ENCODE data around the gene CNTNAP5. TPM values are rescaled to one million over a fixed set of nuclear protein-coding genes. Genes with fewer than 3 reads are reported as not detected.

The CNTNAP5 gene
- total and polyA plus RNA-seq, 2 of the 8 experiments (the other 6 are each of a cell fraction or from before 2014, with no cell fraction given) = 0.11 to 0.76 TPM

DNA sequence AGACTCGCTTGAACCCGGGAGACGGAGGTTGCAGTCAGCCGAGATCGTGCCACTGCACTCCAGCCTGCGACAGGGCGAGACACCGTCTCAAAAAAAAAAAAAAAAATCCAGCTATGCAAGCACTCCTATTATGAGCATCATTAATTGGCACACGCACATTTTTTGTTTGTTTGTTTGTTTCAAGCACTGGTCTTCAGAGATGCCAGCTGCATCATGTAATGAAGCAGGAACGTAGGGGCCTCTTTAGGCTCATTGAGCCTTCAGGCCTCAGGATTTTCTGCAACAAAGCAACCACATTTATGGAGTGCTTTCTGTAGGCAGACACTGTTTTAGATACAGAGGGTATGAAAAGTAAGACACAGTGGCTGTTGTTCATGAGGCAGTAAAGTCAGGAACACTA, 585.8 kb downstream of the CNTNAP5 start:
- H3K56ac ChIP-seq (replicated peaks; ENCODE audit: insufficient read length, low read depth, low read length) = no peak overlapping the region
- H3K4ac ChIP-seq (replicated peaks; ENCODE audit: insufficient read length, low read depth, low read length) = peak overlapping the region; percentile 65
- H2BK12ac ChIP-seq (ENCODE audit: low read depth, low read length) = peak overlapping the region; percentile 71; the same call in 1 of the 2 replicates
- peak overlapping the region; percentile 55 for H2BK120ac ChIP-seq (replicated peaks; ENCODE audit: low read depth, low read length)
- DNase-seq (ENCODE audit: low read depth in 1 of 2, low spot score in 2 of 2) (no peak), FAIRE-seq (no peak)
- peak overlapping the region; percentile 26; the same call in 1 of the 2 replicates for H2BK5ac ChIP-seq (ENCODE audit: low read depth, low read length)
- no peak overlapping the region for H3K27ac ChIP-seq (ENCODE audit: low read depth, low read length)
- H3K23ac ChIP-seq (ENCODE audit: insufficient read length) = no peak overlapping the region
- TF ChIP-seq SIRT6 (IDR thresholded peaks at IDR 0.05; ENCODE audit: low read length) (no peak), SUZ12 (IDR thresholded peaks at IDR 0.05; ENCODE audit: low read length) (no peak), SRF (IDR thresholded peaks at IDR 0.05; ENCODE audit: low read depth, low read length) (no peak), POU5F1 (IDR thresholded peaks at IDR 0.05; ENCODE audit: low read depth, low read length) (no peak), BRCA1 (IDR thresholded peaks at IDR 0.05; ENCODE audit: low read depth, low read length) (no peak), BCL11A (IDR thresholded peaks at IDR 0.05; ENCODE audit: low read depth in 2 of 2, low read length in 2 of 2) (no peak)
- H3K79me2 ChIP-seq (ENCODE audit: control insufficient read depth in 1 of 2, insufficient read depth in 2 of 2, low read length in 2 of 2) = no peaks in the 10 kb centered on the region
- H3K27me3 ChIP-seq (replicated peaks in 1 of 4; ENCODE audit: control insufficient read depth in 3 of 4, extremely low read depth in 1 of 4, insufficient read depth in 3 of 4, low read length in 3 of 4) = no peaks in the 10 kb centered on the region
- H3K36me3 ChIP-seq (ENCODE audit: control insufficient read depth in 2 of 4, insufficient read depth in 4 of 4, low read length in 3 of 4) = no peaks in the 10 kb centered on the region
- H3K14ac ChIP-seq (ENCODE audit: insufficient read length) = no peak overlapping the region
- no peak overlapping the region for H2AK5ac ChIP-seq (ENCODE audit: low read depth, low read length)
- H3K9me3 ChIP-seq (ENCODE audit: insufficient read depth in 2 of 2, low read depth in 1 of 2, low read length in 1 of 2) = no peaks in the 10 kb centered on the region
- H3K23me2 ChIP-seq (ENCODE audit: low read depth, low read length) = no peaks in the 10 kb centered on the region
- H4K8ac ChIP-seq (ENCODE audit: extremely low read depth, insufficient read depth, low read length) = no peak overlapping the region
- no peak overlapping the region for H3K18ac ChIP-seq (ENCODE audit: extremely low read depth, low read length)
- H3K4me2 ChIP-seq (ENCODE audit: insufficient read depth in 1 of 2, low read depth in 2 of 2, low read length in 2 of 2) = no peak overlapping the region; a peak in 1 of 4 replicates
- H4K91ac ChIP-seq (replicated peaks; ENCODE audit: insufficient read length, low read length) = peak overlapping the region; percentile 61
- ChIA-PET CTCF (ENCODE audit: partially characterized antibody) (interaction anchor here (0.6 to 0.7 kb wide), 2 partner anchors 52 to 322 kb away, joined by 3 to 6 read pairs; no protein-coding TSS in a partner anchor), POLR2A (ENCODE audit: partially characterized antibody) (no interaction called here)
- 0 out of 2 replicates have a peak overlapping the region, but pooled peaks have one; percentile 3 for H2AFZ ChIP-seq (ENCODE audit: low read length)
- H2BK20ac ChIP-seq (ENCODE audit: low read length) = no peak overlapping the region
- no peak overlapping the region for H3K4me3 ChIP-seq (ENCODE audit: extremely low read depth in 1 of 4, insufficient read depth in 2 of 4, low read depth in 3 of 4, low read length in 4 of 4)
- 93% methylated on average over 10 of the region's 10 CpGs; no CpG with 5 or more reads in 1 of the 2 experiments for WGBS, 2 experiments (ENCODE audit: extremely low coverage in 1 of 2, insufficient coverage in 1 of 2, insufficient read length in 1 of 2, insufficient replicate concordance in 2 of 2, low coverage in 1 of 2, low lambda C conversion rate in 2 of 2, missing lambda C conversion rate in 1 of 2)
- no peak overlapping the region for H3K9ac ChIP-seq (replicated peaks in 1 of 4; ENCODE audit: extremely low read depth in 1 of 4, low read depth in 3 of 4, low read length in 3 of 4)
- H3K79me1 ChIP-seq (ENCODE audit: low read depth, low read length) = no peaks in the 10 kb centered on the region
- no peak overlapping the region for H4K5ac ChIP-seq (ENCODE audit: insufficient read length, low read depth, low read length)
- no peaks in the 10 kb centered on the region for H4K20me1 ChIP-seq (replicated peaks in 1 of 2; ENCODE audit: control insufficient read depth in 1 of 2, insufficient read depth in 2 of 2, low read length in 2 of 2)
- no peak overlapping the region for H2BK15ac ChIP-seq (ENCODE audit: low read length)
- peaks cover 0 to 10% (median 1%) of the 10 kb centered on the region in 4 experiments; a peak in 4 of 7 replicates for H3K4me1 ChIP-seq (replicated peaks in 1 of 4; ENCODE audit: control insufficient read depth in 3 of 4, insufficient read depth in 4 of 4, low read length in 3 of 4)

Measured in H1 (cell line).